GM21367 (cell line): ENCODE measurements around the gene PDGFB.

Experiments used
- ATAC-seq: cut with Tn5 transposase; IDR thresholded peaks from one replicate; pipeline ENCODE4 v1.9.1; 2021; ENCODE audit not compliant: unreplicated experiment

The PDGFB gene

GRCh38 chr22:39176714-39177455, 67.9 kb downstream of the PDGFB start:
- no peak for ATAC-seq

- ATAC-seq, result no peak
These were observed 68.6 kb downstream of the PDGFB start for GRCh38 chr22:39176143-39176713.

- ATAC-seq, result no peak
These were observed 69.2 kb downstream of the PDGFB start for GRCh38 chr22:39175353-39176142.

- no peak for ATAC-seq
These were observed 70.1 kb downstream of the PDGFB start for GRCh38 chr22:39174498-39175352.

- ATAC-seq, result no peak
These were observed 70.8 kb downstream of the PDGFB start for GRCh38 chr22:39173787-39174497.
